SU-DHL-6 (cell line): ENCODE measurements around the gene VTI1A.

Source experiments
- EZH2phosphoT487 ChIP-seq: fragments of 200-600 bp; sonication (generic), shearing (Covaris generic); conservative IDR thresholded peaks from 2 replicates; pipeline ENCODE4 v1.6.1; 2018; ENCODE audit warnings: mild to moderate bottlenecking, antibody characterized with exemption, low read length, moderate library complexity, mixed read lengths
- TF ChIP-seq, protein P1 (sequence below): fragments of 200-600 bp; sonication (generic); IDR thresholded peaks from one replicate; pipeline ENCODE4 v1.5.1; 2017; ENCODE audit warnings: antibody characterized with exemption, mild to moderate bottlenecking, low read length, moderate library complexity; ENCODE audit not compliant: insufficient read depth, poor library complexity, severe bottlenecking

GRCh38 chr10:112831859-112832258 lies 384.8 kb downstream of the VTI1A start:
- TF ChIP-seq, protein P1, sequence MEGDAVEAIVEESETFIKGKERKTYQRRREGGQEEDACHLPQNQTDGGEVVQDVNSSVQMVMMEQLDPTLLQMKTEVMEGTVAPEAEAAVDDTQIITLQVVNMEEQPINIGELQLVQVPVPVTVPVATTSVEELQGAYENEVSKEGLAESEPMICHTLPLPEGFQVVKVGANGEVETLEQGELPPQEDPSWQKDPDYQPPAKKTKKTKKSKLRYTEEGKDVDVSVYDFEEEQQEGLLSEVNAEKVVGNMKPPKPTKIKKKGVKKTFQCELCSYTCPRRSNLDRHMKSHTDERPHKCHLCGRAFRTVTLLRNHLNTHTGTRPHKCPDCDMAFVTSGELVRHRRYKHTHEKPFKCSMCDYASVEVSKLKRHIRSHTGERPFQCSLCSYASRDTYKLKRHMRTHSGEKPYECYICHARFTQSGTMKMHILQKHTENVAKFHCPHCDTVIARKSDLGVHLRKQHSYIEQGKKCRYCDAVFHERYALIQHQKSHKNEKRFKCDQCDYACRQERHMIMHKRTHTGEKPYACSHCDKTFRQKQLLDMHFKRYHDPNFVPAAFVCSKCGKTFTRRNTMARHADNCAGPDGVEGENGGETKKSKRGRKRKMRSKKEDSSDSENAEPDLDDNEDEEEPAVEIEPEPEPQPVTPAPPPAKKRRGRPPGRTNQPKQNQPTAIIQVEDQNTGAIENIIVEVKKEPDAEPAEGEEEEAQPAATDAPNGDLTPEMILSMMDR, result no peak
- no peak for TF ChIP-seq EZH2phosphoT487
